GM21619 (cell line): ENCODE results near the gene GRIK4.

Experiments
- ATAC-seq: cut with Tn5 transposase; IDR thresholded peaks from one replicate; pipeline ENCODE4 v1.9.1; 2021; ENCODE audit not compliant: unreplicated experiment

The GRIK4 gene

GRCh38 chr11:120546312-120547205 lies 35.0 kb downstream of the GRIK4 start:
- ATAC-seq: no peak

GRCh38 chr11:120547316-120547715 lies 35.8 kb downstream of the GRIK4 start:
- ATAC-seq: no peak

- no peak for ATAC-seq
Observed at GRCh38 chr11:120547811-120548681, 36.5 kb downstream of the GRIK4 start.

- no peak for ATAC-seq
Observed at GRCh38 chr11:120548682-120549209, 37.2 kb downstream of the GRIK4 start.

- ATAC-seq: no peak
Observed at GRCh38 chr11:120549346-120549745, 37.8 kb downstream of the GRIK4 start.

- no peak for ATAC-seq
Observed at GRCh38 chr11:120550007-120550406, 38.5 kb downstream of the GRIK4 start.

GRCh38 chr11:120551191-120551590 lies 39.6 kb downstream of the GRIK4 start:
- no peak for ATAC-seq

- ATAC-seq: no peak
Observed at GRCh38 chr11:120554766-120555432, 43.4 kb downstream of the GRIK4 start.

- no peak for ATAC-seq
Observed at GRCh38 chr11:120555433-120555773, 43.9 kb downstream of the GRIK4 start.

- no peak for ATAC-seq
Observed at GRCh38 chr11:120556797-120557196, 45.2 kb downstream of the GRIK4 start.

GRCh38 chr11:120558744-120559431 lies 47.3 kb downstream of the GRIK4 start:
- ATAC-seq: no peak

- ATAC-seq: no peak
Observed at GRCh38 chr11:120561286-120561685, 49.7 kb downstream of the GRIK4 start.

GRCh38 chr11:120562806-120563425 lies 51.4 kb downstream of the GRIK4 start:
- ATAC-seq: no peak

- no peak for ATAC-seq
Observed at GRCh38 chr11:120563703-120564572, 52.4 kb downstream of the GRIK4 start.

- no peak for ATAC-seq
Observed at GRCh38 chr11:120564573-120565311, 53.2 kb downstream of the GRIK4 start.

GRCh38 chr11:120565466-120566155 lies 54.1 kb downstream of the GRIK4 start:
- ATAC-seq: no peak

GRCh38 chr11:120566176-120566575 lies 54.6 kb downstream of the GRIK4 start:
- no peak for ATAC-seq
